ENCODE data around the gene MRPL14.

MRPL14 gene

GRCh38 chr6:44123544-44123943, 3.7 kb downstream of the MRPL14 start:
- peaks cover 7% of the 10 kb centered on the region for H3K36me3 ChIP-seq
- H3K27me3 ChIP-seq: no peaks in the 10 kb centered on the region
- no peak for DNase-seq
- TF ChIP-seq CTCF (IDR thresholded peaks at IDR 0.05; ENCODE audit: low read depth, low read length): no peak
- no peak overlapping the region for H3K4me3 ChIP-seq (ENCODE audit: low read depth, low read length)
- H3K4me1 ChIP-seq: 0 out of 2 replicates have a peak, but pooled peaks cover 3% of the 10 kb centered on the region
- H3K9me3 ChIP-seq: no peaks in the 10 kb centered on the region

- Histone ChIP-seq H3K9me3 (no peaks in the 10 kb centered on the region), H3K4me1 (0 out of 2 replicates have a peak, but pooled peaks cover 5% of the 10 kb centered on the region), H3K4me3 (ENCODE audit: low read depth, low read length) (no peak overlapping the region), H3K36me3 (peaks cover 10% of the 10 kb centered on the region), H3K27me3 (no peaks in the 10 kb centered on the region)
- DNase-seq: no peak
- no peak for TF ChIP-seq CTCF (IDR thresholded peaks at IDR 0.05; ENCODE audit: low read depth, low read length)
Measured at GRCh38 chr6:44122801-44123200, 4.5 kb downstream of the MRPL14 start.

GRCh38 chr6:44120692-44121443, 6.4 kb downstream of the MRPL14 start:
- Histone ChIP-seq H3K27me3 (no peaks in the 10 kb centered on the region), H3K36me3 (peaks cover 14% of the 10 kb centered on the region), H3K4me3 (ENCODE audit: low read depth, low read length) (no peak overlapping the region), H3K4me1 (0 out of 2 replicates have a peak, but pooled peaks cover 5% of the 10 kb centered on the region), H3K9me3 (no peaks in the 10 kb centered on the region)
- no peak for DNase-seq
- TF ChIP-seq CTCF (IDR thresholded peaks at IDR 0.05; ENCODE audit: low read depth, low read length): no peak

- no peaks in the 10 kb centered on the region for H3K9me3 ChIP-seq
- no peak for DNase-seq
- TF ChIP-seq CTCF (IDR thresholded peaks at IDR 0.05; ENCODE audit: low read depth, low read length): no peak
- H3K27me3 ChIP-seq: no peaks in the 10 kb centered on the region
- peaks cover 23% of the 10 kb centered on the region for H3K36me3 ChIP-seq
- H3K4me1 ChIP-seq: 0 out of 2 replicates have a peak, but pooled peaks cover 4% of the 10 kb centered on the region
- no peak overlapping the region for H3K4me3 ChIP-seq (ENCODE audit: low read depth, low read length)
Measured at GRCh38 chr6:44119704-44120262, 7.5 kb downstream of the MRPL14 start.

GRCh38 chr6:44117397-44118128, 9.7 kb downstream of the MRPL14 start:
- DNase-seq: no peak
- H3K36me3 ChIP-seq: peaks cover 38% of the 10 kb centered on the region
- no peaks in the 10 kb centered on the region for H3K9me3 ChIP-seq
- H3K4me3 ChIP-seq (ENCODE audit: low read depth, low read length): no peak overlapping the region
- 0 out of 2 replicates have a peak, but pooled peaks cover 2% of the 10 kb centered on the region for H3K4me1 ChIP-seq
- no peaks in the 10 kb centered on the region for H3K27me3 ChIP-seq
- TF ChIP-seq CTCF (IDR thresholded peaks at IDR 0.05; ENCODE audit: low read depth, low read length): no peak

Data from BE2C (cell line).